ENCODE results near the gene IL10RA. TPM values are rescaled to one million over a fixed set of nuclear protein-coding genes. Genes with fewer than 3 reads are reported as not detected.

Gene IL10RA
- total RNA-seq, 3 donors from 2014 or later: 9.3 to 25.9 (median 12.5) TPM

GRCh38 chr11:117996058-117996457 lies 9.9 kb downstream of the IL10RA start:
- TF ChIP-seq CTCF (IDR thresholded peaks at IDR 0.05): no peak
- ATAC-seq: no peak
- peak in 1 of 3 donors; percentile 35 for DNase-seq
- H3K9me3 ChIP-seq: no peaks in the 10 kb centered on the region
- no peak overlapping the region for H3K4me3 ChIP-seq
- H3K4me1 ChIP-seq (ENCODE audit: low read depth): peaks cover 2% of the 10 kb centered on the region
- no peaks in the 10 kb centered on the region for H3K36me3 ChIP-seq (ENCODE audit: low read depth)
- intact Hi-C loops (cut with DNase I, micrococcal nuclease): no loop called here

DNA sequence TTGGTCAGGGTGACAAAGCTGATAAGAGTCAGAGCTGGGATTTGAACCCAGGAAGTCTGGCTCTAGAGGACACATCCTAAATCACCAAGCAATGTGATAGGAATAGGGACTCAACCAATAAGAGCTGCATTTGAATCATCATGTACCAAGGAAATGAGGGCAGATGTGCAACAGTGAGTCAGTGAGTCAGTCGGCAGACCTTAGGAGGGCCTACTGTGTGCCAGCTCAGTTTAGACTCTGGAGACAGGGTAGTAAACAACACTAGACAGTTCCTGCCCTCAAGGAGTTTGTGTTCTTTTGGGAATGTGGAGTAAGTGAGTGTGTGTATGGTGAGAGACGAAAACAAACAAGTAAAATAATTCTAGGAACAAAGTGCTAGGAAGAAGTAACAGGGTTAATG lies 11.2 kb downstream of the IL10RA start:
- H3K9me3 ChIP-seq: no peaks in the 10 kb centered on the region
- DNase-seq: no peak
- intact Hi-C loops (cut with DNase I, micrococcal nuclease): no loop called here
- no peak for ATAC-seq
- H3K4me3 ChIP-seq: no peak overlapping the region
- no peaks in the 10 kb centered on the region for H3K36me3 ChIP-seq (ENCODE audit: low read depth)
- H3K4me1 ChIP-seq (ENCODE audit: low read depth): peaks cover 5% of the 10 kb centered on the region
- no peak for TF ChIP-seq CTCF (IDR thresholded peaks at IDR 0.05)

- intact Hi-C loops (cut with DNase I, micrococcal nuclease): no loop called here
- no peaks in the 10 kb centered on the region for H3K9me3 ChIP-seq
- no peaks in the 10 kb centered on the region for H3K36me3 ChIP-seq (ENCODE audit: low read depth)
- no peak for TF ChIP-seq CTCF (IDR thresholded peaks at IDR 0.05)
- DNase-seq (no peak), ATAC-seq (no peak)
- no peak overlapping the region for H3K4me3 ChIP-seq
- peaks cover 9% of the 10 kb centered on the region for H3K4me1 ChIP-seq (ENCODE audit: low read depth)
These were observed 11.8 kb downstream of the IL10RA start for GRCh38 chr11:117997823-117998579.

DNA sequence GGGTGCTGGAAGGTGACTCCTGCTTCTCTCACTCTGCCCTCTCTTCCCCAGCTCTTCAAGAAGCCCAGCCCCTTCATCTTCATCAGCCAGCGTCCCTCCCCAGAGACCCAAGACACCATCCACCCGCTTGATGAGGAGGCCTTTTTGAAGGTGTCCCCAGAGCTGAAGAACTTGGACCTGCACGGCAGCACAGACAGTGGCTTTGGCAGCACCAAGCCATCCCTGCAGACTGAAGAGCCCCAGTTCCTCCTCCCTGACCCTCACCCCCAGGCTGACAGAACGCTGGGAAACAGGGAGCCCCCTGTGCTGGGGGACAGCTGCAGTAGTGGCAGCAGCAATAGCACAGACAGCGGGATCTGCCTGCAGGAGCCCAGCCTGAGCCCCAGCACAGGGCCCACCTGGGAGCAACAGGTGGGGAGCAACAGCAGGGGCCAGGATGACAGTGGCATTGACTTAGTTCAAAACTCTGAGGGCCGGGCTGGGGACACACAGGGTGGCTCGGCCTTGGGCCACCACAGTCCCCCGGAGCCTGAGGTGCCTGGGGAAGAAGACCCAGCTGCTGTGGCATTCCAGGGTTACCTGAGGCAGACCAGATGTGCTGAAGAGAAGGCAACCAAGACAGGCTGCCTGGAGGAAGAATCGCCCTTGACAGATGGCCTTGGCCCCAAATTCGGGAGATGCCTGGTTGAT lies 12.6 kb downstream of the IL10RA start:
- DNase-seq (peak in 1 of 3 donors; percentile 43), ATAC-seq (no peak)
- H3K4me3 ChIP-seq: no peak overlapping the region
- no peaks in the 10 kb centered on the region for H3K36me3 ChIP-seq (ENCODE audit: low read depth)
- H3K4me1 ChIP-seq (ENCODE audit: low read depth): peaks cover 12% of the 10 kb centered on the region
- TF ChIP-seq CTCF (IDR thresholded peaks at IDR 0.05): no peak
- intact Hi-C loops (cut with DNase I, micrococcal nuclease): no loop called here
- no peaks in the 10 kb centered on the region for H3K9me3 ChIP-seq

GRCh38 chr11:117999354-117999993 lies 13.3 kb downstream of the IL10RA start:
- peak in 1 of 3 donors; percentile 37 for DNase-seq
- intact Hi-C loops (cut with DNase I, micrococcal nuclease): no loop called here
- no peak for ATAC-seq

More at GRCh38 chr11:117999354-117999993, 13.3 kb downstream of the IL10RA start:
- Histone ChIP-seq H3K4me1 (ENCODE audit: low read depth) (peaks cover 12% of the 10 kb centered on the region), H3K4me3 (no peak overlapping the region), H3K9me3 (no peaks in the 10 kb centered on the region), H3K36me3 (ENCODE audit: low read depth) (no peaks in the 10 kb centered on the region)
- TF ChIP-seq CTCF (IDR thresholded peaks at IDR 0.05): no peak

Data from mucosa of descending colon (tissue), 3 donors.